HFF-Myc (cell line): ENCODE measurements around the gene EXD2.

ENCODE experiments used
- DNase-seq: peaks from one replicate; pipeline ENCODE4 v3.0.0-alpha.2; 2011; ENCODE audit warnings: low read depth; ENCODE audit errors: extremely low read depth
- H3K4me3 ChIP-seq: replicated peaks from 2 replicates; pipeline ENCODE4 v1.5.1; 2011; ENCODE audit warnings: low read depth, mild to moderate bottlenecking, control low read depth, low read length
- TF ChIP-seq, protein P1 (sequence below): IDR thresholded peaks from 2 replicates; pipeline ENCODE4 v1.5.1; 2012; ENCODE audit warnings: mild to moderate bottlenecking, low read depth, low read length, control low read depth; ENCODE audit errors: missing control alignments

EXD2 gene

DNA sequence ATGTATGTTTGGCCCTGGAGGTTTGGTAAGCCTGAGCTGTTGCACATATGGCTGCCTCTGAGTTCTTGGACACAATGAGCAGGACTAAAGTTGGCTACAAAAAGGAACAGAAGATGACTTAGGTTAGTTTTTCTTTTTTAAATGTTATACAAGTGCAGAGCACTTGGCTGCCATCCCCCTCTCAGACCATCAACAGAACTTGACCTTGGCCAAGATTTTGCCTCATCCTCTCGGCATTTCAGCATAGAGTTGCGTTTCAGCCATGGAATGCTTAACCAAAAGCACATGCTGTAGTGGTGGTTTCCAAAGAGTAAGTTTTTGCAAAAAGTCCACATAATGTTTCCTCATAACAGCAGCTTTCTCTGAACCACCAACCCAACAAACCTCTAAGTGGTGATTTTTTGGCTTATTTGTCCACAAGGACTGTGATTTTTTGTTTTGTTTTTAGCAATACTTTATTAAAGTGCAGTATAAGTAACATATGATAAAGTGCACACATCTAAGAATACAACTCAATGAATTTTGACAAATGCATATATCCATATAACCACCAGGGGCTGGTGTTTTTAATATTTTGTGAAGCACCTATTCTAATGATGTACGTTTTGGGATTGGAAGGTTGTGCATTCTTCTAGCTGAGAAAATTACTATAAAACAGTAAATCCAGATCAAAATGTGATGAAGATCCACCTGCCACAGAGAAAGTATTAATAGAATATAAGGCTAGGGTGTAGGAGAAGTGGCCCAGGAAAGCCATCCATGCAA lies 56.6 kb downstream of the EXD2 start:
- no peak overlapping the region for H3K4me3 ChIP-seq
- DNase-seq: peak; percentile 63
- TF ChIP-seq, protein P1, sequence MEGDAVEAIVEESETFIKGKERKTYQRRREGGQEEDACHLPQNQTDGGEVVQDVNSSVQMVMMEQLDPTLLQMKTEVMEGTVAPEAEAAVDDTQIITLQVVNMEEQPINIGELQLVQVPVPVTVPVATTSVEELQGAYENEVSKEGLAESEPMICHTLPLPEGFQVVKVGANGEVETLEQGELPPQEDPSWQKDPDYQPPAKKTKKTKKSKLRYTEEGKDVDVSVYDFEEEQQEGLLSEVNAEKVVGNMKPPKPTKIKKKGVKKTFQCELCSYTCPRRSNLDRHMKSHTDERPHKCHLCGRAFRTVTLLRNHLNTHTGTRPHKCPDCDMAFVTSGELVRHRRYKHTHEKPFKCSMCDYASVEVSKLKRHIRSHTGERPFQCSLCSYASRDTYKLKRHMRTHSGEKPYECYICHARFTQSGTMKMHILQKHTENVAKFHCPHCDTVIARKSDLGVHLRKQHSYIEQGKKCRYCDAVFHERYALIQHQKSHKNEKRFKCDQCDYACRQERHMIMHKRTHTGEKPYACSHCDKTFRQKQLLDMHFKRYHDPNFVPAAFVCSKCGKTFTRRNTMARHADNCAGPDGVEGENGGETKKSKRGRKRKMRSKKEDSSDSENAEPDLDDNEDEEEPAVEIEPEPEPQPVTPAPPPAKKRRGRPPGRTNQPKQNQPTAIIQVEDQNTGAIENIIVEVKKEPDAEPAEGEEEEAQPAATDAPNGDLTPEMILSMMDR: no peak

DNA sequence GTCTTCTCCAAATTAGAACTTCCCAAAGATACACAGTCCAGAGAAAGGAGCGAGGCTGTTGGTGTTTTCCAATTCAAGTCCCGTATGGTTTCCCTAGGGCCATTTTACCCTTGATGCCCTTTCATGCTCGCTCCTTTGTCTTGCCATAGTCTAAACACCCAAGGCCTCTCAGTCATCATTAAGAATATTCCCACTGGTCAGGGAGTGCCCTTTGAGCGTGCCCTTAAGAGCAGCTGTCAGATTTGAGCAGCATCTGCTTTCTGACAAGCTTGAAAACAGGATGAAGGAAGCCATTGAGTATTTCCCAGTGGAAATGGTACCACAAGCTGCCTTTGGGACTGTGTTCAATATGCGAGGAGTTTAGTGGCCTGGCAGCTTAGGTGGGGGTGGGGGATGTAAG lies 58.3 kb downstream of the EXD2 start:
- DNase-seq: no peak
- no peak overlapping the region for H3K4me3 ChIP-seq
- TF ChIP-seq, protein P1: no peak

DNA sequence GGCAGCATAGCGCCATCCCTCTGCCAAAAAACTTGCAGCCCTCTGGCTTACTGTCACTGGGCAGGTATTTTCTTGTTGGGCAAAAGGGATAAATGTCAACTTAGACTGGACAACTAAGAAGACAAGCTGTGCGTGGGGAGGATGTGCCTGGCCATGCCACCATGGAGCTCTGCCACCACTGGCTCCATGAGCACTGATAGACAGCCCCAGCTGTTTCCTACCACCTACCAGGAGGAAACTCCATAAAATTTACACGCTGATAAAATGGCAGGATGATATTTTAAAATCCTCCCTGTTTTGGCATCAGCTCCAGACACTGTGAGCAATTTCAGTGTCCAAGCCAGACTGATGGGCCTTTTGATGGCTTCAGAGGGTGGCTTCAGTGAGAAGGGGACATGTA lies 61.6 kb downstream of the EXD2 start:
- TF ChIP-seq, protein P1: no peak
- no peak overlapping the region for H3K4me3 ChIP-seq

DNA sequence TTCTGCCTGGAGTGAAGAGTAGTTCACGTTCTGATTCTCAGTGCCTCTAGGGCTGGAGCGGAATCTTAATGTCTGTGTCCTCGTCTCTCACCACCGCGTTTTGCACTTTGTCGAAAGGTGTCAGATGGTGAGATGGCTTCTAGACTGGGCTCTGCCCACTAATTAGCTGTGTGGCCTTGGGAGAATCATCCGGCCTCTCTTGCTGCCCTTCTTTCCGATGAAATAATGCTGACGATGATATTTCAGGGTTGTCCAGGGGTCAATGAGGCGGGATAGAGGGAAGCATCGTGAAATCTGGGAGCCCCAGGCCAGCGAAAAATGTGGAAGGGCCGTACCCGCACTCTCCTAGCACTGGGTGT lies 67.8 kb downstream of the EXD2 start:
- no peak for DNase-seq
- TF ChIP-seq, protein P1: no peak
- H3K4me3 ChIP-seq: peak overlapping the region; percentile 43

More for the DNA sequence above, 61.6 kb downstream of the EXD2 start:
- no peak for DNase-seq

DNA sequence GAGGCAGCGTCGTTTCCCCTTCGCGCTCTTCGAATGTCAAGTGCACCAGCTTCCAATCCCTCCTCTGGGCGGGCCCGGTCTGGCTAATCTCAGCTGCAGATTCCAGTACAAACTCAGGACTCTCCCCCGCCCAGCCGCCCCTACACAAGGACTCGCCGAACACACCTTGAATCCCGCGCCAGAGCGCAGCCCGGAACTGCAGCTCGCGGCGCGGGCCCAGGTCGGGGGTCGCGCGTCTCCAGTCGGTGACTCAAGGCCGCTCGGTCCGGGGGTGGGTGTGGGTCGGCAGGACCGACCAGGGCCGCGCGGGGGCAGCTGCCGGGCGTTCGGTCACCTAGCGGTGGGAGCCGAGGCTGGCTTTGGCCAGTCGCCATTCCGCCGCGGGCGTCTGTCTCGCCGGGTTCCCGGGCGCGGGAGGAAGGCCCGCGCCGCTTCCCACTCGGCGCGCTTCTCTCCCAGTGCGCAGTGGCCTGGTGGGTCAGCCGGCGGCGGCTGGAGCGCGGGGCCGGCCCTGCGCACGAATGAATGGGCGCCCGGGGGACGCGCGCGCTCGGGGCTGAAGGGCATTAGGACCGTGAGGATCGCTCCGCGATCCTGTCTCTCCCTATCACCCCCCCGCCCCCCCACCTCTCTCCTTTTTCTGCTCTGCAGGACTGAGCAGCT lies 68.4 kb downstream of the EXD2 start, which contains the start of gene GALNT16:
GALNT16 (plus strand) TSS at position 632 of the 663 bp plus-strand sequence. CDS start 133 bp downstream, outside the sequence.
- peak within 1 kb of the TSS; percentile 43 for H3K4me3 ChIP-seq
- TF ChIP-seq, protein P1: peak; percentile 14
- no peak for DNase-seq

DNA sequence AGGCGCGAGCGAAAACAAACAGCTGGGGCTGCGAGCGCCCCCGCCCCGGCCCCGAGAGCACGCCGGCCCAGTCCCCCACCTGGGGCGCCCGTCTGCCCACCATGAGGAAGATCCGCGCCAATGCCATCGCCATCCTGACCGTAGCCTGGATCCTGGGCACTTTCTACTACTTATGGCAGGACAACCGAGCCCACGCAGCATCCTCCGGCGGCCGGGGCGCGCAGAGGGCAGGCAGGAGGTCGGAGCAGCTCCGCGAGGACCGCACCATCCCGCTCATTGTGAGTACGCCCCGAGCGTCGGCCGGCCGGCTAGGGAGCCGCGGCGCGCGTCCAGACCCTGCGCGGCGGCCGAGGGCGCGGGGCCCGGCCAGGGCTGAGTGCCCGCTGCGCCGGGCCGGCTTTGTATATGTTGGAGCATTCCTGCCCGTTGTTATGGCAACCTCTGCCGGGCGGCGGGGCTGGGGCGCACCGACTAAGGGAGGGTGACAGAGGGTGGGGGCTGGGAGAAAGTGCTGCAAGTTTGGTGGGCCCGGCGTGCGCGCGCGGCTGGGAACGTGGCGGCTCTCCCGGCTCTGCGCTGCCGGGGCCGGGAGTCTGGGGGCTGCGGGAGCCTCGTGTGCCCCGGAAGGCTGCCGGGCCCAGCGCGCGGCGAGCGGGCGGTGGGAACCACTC lies 69.0 kb downstream of the EXD2 start:
- DNase-seq: no peak
- TF ChIP-seq, protein P1: no peak
- H3K4me3 ChIP-seq: peak overlapping the region; percentile 43
